Liver (tissue), 2 donors: ENCODE data around the gene MSH3.

Experiments
- ATF3 ChIP-seq: IDR thresholded peaks from 2 replicates; pipeline ENCODE4 v1.6.1; 2016; ENCODE audit warnings: antibody characterized with exemption
- REST ChIP-seq: IDR thresholded peaks from 2 replicates; pipeline ENCODE4 v1.6.1; 2016; ENCODE audit warnings: antibody characterized with exemption, mild to moderate bottlenecking
- YY1 ChIP-seq: IDR thresholded peaks from 2 replicates; pipeline ENCODE4 v1.6.1; 2016; ENCODE audit warnings: antibody characterized with exemption, mild to moderate bottlenecking
- donor health status: healthy.

GRCh38 chr5:80672140-80672736, 17.8 kb downstream of the MSH3 start:
- no peak for TF ChIP-seq REST
- TF ChIP-seq ATF3 = no peak
- no peak for TF ChIP-seq YY1
